NCI-H345 (cell line): Measurements from ENCODE around the gene KRTAP5-3.
"Not testable (repeated sequence)": the region's sequence is repeated elsewhere in the genome, so short reads cannot be mapped to it uniquely, and the experiment has no call there.

ENCODE experiments used
- DNase-seq: peaks from one replicate; lab custom pipeline; 2025; lab: John Stamatoyannopoulos, UW

KRTAP5-3 gene

DNA sequence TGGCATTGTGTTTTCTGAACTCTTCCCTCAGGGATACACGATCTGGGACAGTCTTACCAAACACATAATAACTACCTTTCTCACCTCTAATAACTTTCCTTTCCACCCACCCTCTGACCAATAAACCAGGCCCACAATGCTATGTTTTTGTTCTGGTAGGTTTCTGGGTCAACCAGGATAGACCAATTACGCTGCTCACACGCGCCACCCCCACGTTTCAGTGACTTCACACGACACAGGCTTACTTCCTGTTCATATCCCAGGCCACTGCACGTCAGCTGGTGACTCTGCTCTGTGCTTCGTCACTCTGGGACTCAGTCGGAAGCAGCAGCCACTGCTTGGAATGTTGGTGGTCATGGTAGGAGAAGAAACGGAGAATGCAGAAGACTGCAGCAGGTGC is 11.2 kb upstream of the KRTAP5-3 start:
- no peak for DNase-seq

DNA sequence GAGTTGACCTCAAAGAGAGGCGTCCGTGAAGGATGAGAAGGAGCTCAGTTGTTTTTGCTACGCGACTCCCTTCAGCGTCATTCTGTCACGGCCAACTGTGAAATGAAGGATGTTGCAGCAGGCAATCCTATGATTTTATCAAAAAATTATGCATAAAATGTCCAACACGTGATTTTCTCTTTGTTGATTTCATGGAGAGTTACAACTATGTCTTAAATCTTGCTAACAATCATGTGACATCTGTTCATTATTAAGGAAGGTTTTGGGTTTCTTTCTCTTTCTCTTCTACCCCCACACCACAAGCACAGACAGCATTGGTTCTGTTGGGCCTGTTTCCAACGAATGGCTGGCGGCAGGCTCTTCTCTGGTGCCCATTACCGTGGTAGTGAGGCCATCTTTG is 10.0 kb upstream of the KRTAP5-3 start:
- no peak for DNase-seq

DNA sequence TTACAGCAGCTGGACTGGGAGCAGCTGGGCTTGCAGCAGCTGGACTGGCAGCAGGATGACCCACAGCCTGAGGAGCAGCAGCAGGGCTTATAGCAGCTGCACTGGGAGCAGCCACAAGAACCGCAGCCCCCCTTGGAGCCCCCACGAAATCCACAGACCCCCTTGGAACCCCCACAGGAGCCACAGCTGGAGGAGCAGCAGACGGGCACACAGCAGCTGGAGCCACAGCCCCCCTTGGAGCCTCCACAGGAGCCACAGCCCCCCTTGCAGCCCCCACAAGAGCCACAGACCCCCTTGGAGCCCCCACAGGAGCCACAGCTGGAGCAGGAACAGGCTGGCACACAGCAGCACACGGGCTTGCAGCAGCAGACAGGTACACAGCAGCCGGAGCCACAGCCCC is 362 bp downstream of the KRTAP5-3 start:
- DNase-seq = not testable (repeated sequence)

- not testable (repeated sequence) for DNase-seq
Observed at GRCh38 chr11:1607156-1607845, 962 bp downstream of the KRTAP5-3 start.

- DNase-seq = not testable (repeated sequence)
Observed at GRCh38 chr11:1605923-1606322, 2.3 kb downstream of the KRTAP5-3 start.

GRCh38 chr11:1604711-1605110 is 3.6 kb downstream of the KRTAP5-3 start:
- no peak for DNase-seq

GRCh38 chr11:1604181-1604580 is 4.1 kb downstream of the KRTAP5-3 start:
- no peak for DNase-seq

DNA sequence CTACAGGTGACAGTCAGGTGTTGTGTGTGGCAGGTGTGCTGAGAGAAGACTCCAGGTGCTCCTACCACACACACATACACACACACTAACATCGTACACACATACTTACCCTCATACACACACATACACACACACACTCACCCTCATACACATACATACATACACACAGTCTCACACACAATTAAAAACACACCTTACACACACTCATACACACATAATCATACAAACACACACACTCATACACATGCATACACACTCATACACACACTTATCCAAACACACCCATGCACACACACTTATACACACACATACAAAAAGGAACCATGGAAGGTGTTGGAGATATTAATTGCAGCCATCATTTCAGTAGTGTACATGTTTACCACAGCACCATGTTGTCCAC is 4.6 kb downstream of the KRTAP5-3 start:
- DNase-seq = no peak

- DNase-seq = not testable (repeated sequence)
Observed at GRCh38 chr11:1601663-1602062, 6.6 kb downstream of the KRTAP5-3 start.

DNA sequence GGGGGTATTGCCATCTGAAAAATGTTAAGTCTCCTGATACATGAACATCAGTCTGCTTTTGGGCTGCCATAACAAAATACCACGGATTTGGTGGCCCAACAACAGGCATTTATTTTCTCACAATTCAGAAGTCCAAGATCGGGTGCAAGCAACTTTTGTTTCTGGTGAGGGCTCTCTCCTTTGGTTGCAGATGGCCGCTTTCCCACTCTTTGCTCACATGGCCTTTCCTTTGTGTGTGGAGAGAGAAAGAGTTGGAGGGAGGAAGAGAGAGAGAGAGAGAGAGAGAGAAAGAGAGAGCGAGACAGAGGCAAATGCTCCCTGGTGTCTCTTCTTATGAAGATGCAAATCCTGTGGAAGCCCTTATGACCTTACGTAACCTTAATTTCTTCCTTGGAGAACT is 7.6 kb downstream of the KRTAP5-3 start:
- no peak for DNase-seq

GRCh38 chr11:1598816-1599215 is 9.4 kb downstream of the KRTAP5-3 start:
- no peak for DNase-seq

DNA sequence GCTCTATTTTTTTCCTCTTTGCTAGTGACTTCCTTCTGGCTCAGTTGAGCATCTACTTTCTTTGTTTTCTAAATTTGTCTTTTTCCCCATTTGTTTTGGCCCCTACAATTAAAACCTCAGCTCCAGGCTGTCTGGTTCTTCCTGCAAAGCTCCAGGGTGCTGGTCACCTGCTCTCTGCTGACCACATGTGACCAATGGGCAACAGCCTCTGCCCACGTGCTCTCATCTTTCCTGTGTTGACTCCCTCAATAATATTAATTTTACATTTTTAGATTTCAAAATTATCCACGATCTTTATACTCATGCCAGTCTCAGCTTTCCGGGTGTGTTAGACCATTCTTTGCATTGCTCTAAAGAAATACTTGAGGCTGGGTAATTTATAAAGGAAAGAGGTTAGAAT is 9.9 kb downstream of the KRTAP5-3 start:
- DNase-seq = not testable (repeated sequence)

- no peak for DNase-seq
Observed at GRCh38 chr11:1597994-1598380, 10.3 kb downstream of the KRTAP5-3 start, which contains the start of gene KRTAP5-2. Gene KRTAP5-2 (minus strand): TSS chr11:1598294. CDS start chr11:1598250, 44 bp downstream.

DNA sequence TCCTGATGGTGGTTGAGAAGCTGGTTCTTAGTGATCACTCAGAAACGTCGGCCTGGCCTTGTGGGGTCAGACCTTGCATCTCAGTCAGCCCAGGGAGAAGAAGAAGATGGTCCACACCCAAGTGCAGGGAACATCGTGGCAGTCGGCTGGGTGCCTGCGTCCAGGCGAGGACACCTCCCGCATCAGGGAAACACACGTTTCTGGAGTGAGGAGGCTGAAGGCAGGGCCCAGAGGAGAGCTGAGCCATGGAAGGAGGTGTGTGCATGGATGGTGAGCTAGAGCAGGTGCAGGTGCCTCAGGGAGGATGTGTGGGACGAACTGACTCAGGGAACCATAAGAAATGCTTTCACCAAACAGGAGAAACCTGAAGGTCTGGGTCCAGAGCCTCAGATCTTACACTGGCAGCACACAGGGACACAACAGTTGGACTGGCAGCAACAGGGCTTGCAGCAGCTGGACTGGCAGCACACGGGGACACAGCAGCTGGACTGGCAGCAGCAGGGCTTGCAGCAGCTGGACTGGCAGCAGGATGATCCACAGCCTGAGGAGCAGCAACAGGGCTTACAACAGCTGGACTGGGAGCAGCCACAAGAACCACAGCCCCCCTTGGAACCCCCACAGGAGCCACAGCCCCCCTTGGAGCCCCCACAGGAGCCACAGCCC is 10.8 kb downstream of the KRTAP5-3 start:
- DNase-seq = no peak

- not testable (repeated sequence) for DNase-seq
Observed at GRCh38 chr11:1596576-1597121, 11.6 kb downstream of the KRTAP5-3 start.

GRCh38 chr11:1595994-1596575 is 12.2 kb downstream of the KRTAP5-3 start:
- DNase-seq = not testable (repeated sequence)

GRCh38 chr11:1592628-1593027 is 15.6 kb downstream of the KRTAP5-3 start:
- no peak for DNase-seq

GRCh38 chr11:1589996-1590395 is 18.3 kb downstream of the KRTAP5-3 start:
- DNase-seq = no peak

GRCh38 chr11:1589191-1589963 is 18.9 kb downstream of the KRTAP5-3 start:
- DNase-seq = not testable (repeated sequence)

DNA sequence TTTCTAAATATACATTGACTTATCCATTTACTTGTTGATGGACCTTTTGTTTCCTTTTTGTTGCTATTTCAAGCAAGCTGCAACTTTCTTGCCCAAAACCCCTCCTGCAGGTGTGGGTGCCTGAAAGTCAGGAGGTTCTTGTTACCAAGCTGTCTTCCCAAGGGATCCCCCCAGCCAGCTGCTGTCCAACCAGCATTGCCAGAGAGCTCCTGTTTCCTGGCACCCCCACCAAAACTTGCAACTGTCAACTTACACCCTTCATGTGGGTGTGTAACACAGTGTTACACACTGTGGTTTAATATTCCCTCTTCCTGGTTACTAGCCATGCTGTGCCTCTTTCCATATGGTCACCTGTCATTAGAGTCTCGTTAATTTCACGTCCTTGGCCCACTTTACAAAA is 21.6 kb downstream of the KRTAP5-3 start:
- DNase-seq = no peak

- not testable (repeated sequence) for DNase-seq
Observed at GRCh38 chr11:1584661-1585370, 23.4 kb downstream of the KRTAP5-3 start, which contains the start of gene KRTAP5-1. Gene KRTAP5-1 (minus strand): TSS chr11:1585283. CDS start chr11:1585249, 34 bp downstream.
